H1 (cell line): ENCODE measurements around the gene OTOF. TPM values are rescaled to one million over a fixed set of nuclear protein-coding genes. Genes with fewer than 3 reads are reported as not detected.

Experiments used
- CTCF ChIA-PET: fragments of 300-600 bp; sonication (Branson Sonifier 250); formaldehyde crosslinking; loops from one replicate; lab custom pipeline; 2021; ENCODE audit not compliant: partially characterized antibody; lab: Charles Lee
- POLR2A ChIA-PET: fragments of 300-600 bp; sonication (Branson Sonifier 250); formaldehyde crosslinking; loops from one replicate; lab custom pipeline; 2021; ENCODE audit warnings: inconsistent platforms; ENCODE audit not compliant: partially characterized antibody; lab: Charles Lee
- DNase-seq, 2 experiments: peaks; one replicate each; pipeline versions ENCODE4 v3.0.0 to v3.0.0-alpha.2; 2010 to 2022; ENCODE audit warnings: low spot score in 2 of 2, low read depth in 1 of 2, mixed read lengths in 1 of 2
- FAIRE-seq: peaks from 2 replicates; lab custom pipeline; 2011; peaks lifted over from hg19 to GRCh38; lab: Jason Lieb, UNC
- H2AFZ ChIP-seq: 2 replicates; pipeline ENCODE4 v1.8.1; 2012; ENCODE audit warnings: low read length, inconsistent platforms
- H2AK5ac ChIP-seq: 2 replicates; pipeline ENCODE4 v1.6.1; 2013; ENCODE audit warnings: low read depth, low read length
- H2BK120ac ChIP-seq: replicated peaks from 2 replicates; pipeline ENCODE3; 2013; ENCODE audit warnings: low read depth, low read length, inconsistent platforms
- H2BK12ac ChIP-seq: 2 replicates; pipeline ENCODE4 v1.6.1; 2013; ENCODE audit warnings: low read depth, low read length
- H2BK15ac ChIP-seq: 2 replicates; pipeline ENCODE4 v1.6.1; 2013; ENCODE audit warnings: low read length
- H2BK20ac ChIP-seq: 2 replicates; pipeline ENCODE4 v1.6.1; 2013; ENCODE audit warnings: low read length
- H2BK5ac ChIP-seq: 2 replicates; pipeline ENCODE4 v1.6.1; 2013; ENCODE audit warnings: low read depth, low read length
- H3K14ac ChIP-seq: 2 replicates; pipeline ENCODE4 v1.6.1; 2013; ENCODE audit warnings: inconsistent platforms; ENCODE audit not compliant: insufficient read length
- H3K18ac ChIP-seq: 2 replicates; pipeline ENCODE4 v1.6.1; 2013; ENCODE audit warnings: low read length; ENCODE audit errors: extremely low read depth
- H3K23ac ChIP-seq: 2 replicates; pipeline ENCODE4 v1.6.1; 2013; ENCODE audit warnings: inconsistent platforms; ENCODE audit not compliant: insufficient read length
- H3K23me2 ChIP-seq: 2 replicates; pipeline ENCODE4 v1.6.1; 2013; ENCODE audit warnings: low read depth, low read length
- H3K27ac ChIP-seq: 2 replicates; pipeline ENCODE4 v1.6.1; 2011; ENCODE audit warnings: low read depth, low read length, inconsistent platforms
- H3K27me3 ChIP-seq, 4 experiments: replicated peaks in 1 of 4; 1 replicate in 1 of 4; 2 replicates in 3 of 4; pipeline versions ENCODE4 v1.6.1 to v1.8.1; 2011 to 2013; ENCODE audit warnings: low read length in 3 of 4, mild to moderate bottlenecking in 3 of 4, inconsistent platforms in 2 of 4, mixed read lengths in 2 of 4, moderate library complexity in 1 of 4; ENCODE audit not compliant: control insufficient read depth in 3 of 4, insufficient read depth in 3 of 4; ENCODE audit errors: extremely low read depth in 1 of 4
- H3K36me3 ChIP-seq, 4 experiments: 2 replicates each; pipeline versions ENCODE4 v1.6.1 to v1.8.1; 2011 to 2013; ENCODE audit warnings: mild to moderate bottlenecking in 4 of 4, low read length in 3 of 4, moderate library complexity in 2 of 4, control low read depth in 1 of 4, inconsistent platforms in 1 of 4; ENCODE audit not compliant: insufficient read depth in 4 of 4, control insufficient read depth in 2 of 4
- H3K4ac ChIP-seq: replicated peaks from 2 replicates; pipeline ENCODE3; 2013; ENCODE audit warnings: low read length, low read depth, mixed read lengths, inconsistent platforms; ENCODE audit not compliant: insufficient read length
- H3K4me1 ChIP-seq, 4 experiments: replicated peaks in 1 of 4; 1 replicate in 1 of 4; 2 replicates in 3 of 4; pipeline versions ENCODE4 v1.6.1 to v1.8.1; 2011 to 2013; ENCODE audit warnings: low read length in 3 of 4, inconsistent platforms in 2 of 4, mixed read lengths in 1 of 4; ENCODE audit not compliant: insufficient read depth in 4 of 4, control insufficient read depth in 3 of 4
- H3K4me2 ChIP-seq, 2 experiments: 2 replicates each; pipeline versions ENCODE4 v1.6.1 to v1.8.1; 2011 to 2013; ENCODE audit warnings: low read depth in 2 of 2, low read length in 2 of 2, control low read depth in 1 of 2, inconsistent platforms in 1 of 2, mild to moderate bottlenecking in 1 of 2; ENCODE audit not compliant: insufficient read depth in 1 of 2
- H3K4me3 ChIP-seq, 4 experiments: fragments of 200-600, 300-600 bp in 1 of 4; sonication (generic), shearing (Covaris generic), sonication (Bioruptor Twin) in 1 of 4; 2 replicates each; pipeline versions ENCODE4 v1.5.1 to v1.8.1; 2011 to 2016; ENCODE audit warnings: low read length in 4 of 4, low read depth in 3 of 4, control low read depth in 2 of 4, inconsistent platforms in 2 of 4, mild to moderate bottlenecking in 2 of 4, mixed read lengths in 1 of 4, moderate library complexity in 1 of 4; ENCODE audit not compliant: insufficient read depth in 2 of 4; ENCODE audit errors: extremely low read depth in 1 of 4
- H3K56ac ChIP-seq: replicated peaks from 2 replicates; pipeline ENCODE3; 2013; ENCODE audit warnings: low read depth, mild to moderate bottlenecking, mixed read lengths, low read length, inconsistent platforms; ENCODE audit not compliant: insufficient read length
- H3K79me1 ChIP-seq: 2 replicates; pipeline ENCODE4 v1.6.1; 2013; ENCODE audit warnings: low read depth, low read length, control low read depth
- H3K79me2 ChIP-seq, 2 experiments: 2 replicates each; pipeline versions ENCODE4 v1.6.1 to v1.8.1; 2012 to 2013; ENCODE audit warnings: low read length in 2 of 2, mild to moderate bottlenecking in 2 of 2, inconsistent platforms in 1 of 2; ENCODE audit not compliant: insufficient read depth in 2 of 2, control insufficient read depth in 1 of 2
- H3K9ac ChIP-seq, 4 experiments: replicated peaks in 1 of 4; 1 replicate in 1 of 4; 2 replicates in 3 of 4; pipeline versions ENCODE4 v1.6.1 to v1.8.1; 2011 to 2013; ENCODE audit warnings: low read depth in 3 of 4, low read length in 3 of 4, control low read depth in 2 of 4, mild to moderate bottlenecking in 2 of 4, moderate library complexity in 2 of 4, inconsistent platforms in 1 of 4; ENCODE audit errors: extremely low read depth in 1 of 4
- H3K9me3 ChIP-seq, 2 experiments: 2 replicates each; pipeline versions ENCODE4 v1.6.1 to v1.8.1; 2012 to 2013; ENCODE audit warnings: mild to moderate bottlenecking in 2 of 2, moderate library complexity in 2 of 2, control low read depth in 1 of 2, inconsistent platforms in 1 of 2, low read depth in 1 of 2, low read length in 1 of 2, mixed read lengths in 1 of 2; ENCODE audit not compliant: insufficient read depth in 2 of 2
- H4K20me1 ChIP-seq, 2 experiments: replicated peaks in 1 of 2; 2 replicates each; pipeline versions ENCODE3 to v1.8.1; 2011 to 2013; ENCODE audit warnings: inconsistent platforms in 2 of 2, low read length in 2 of 2, mild to moderate bottlenecking in 1 of 2; ENCODE audit not compliant: insufficient read depth in 2 of 2, control insufficient read depth in 1 of 2
- H4K5ac ChIP-seq: 2 replicates; pipeline ENCODE4 v1.6.1; 2013; ENCODE audit warnings: low read length, low read depth, mixed read lengths, inconsistent platforms; ENCODE audit not compliant: insufficient read length
- H4K8ac ChIP-seq: 2 replicates; pipeline ENCODE4 v1.8.0; 2013; ENCODE audit warnings: mild to moderate bottlenecking, moderate library complexity, low read length, inconsistent platforms; ENCODE audit not compliant: insufficient read depth; ENCODE audit errors: extremely low read depth
- H4K91ac ChIP-seq: replicated peaks from 2 replicates; pipeline ENCODE3; 2013; ENCODE audit warnings: low read length, mixed read lengths, inconsistent platforms; ENCODE audit not compliant: insufficient read length
- CBX8 ChIP-seq: fragments of 300-800, 300-1000 bp; sonication (generic); IDR thresholded peaks from 2 replicates; pipeline ENCODE4 v1.7.1; 2016; ENCODE audit warnings: low read depth, low read length, borderline replicate concordance
- MAFK ChIP-seq: IDR thresholded peaks from 2 replicates; pipeline ENCODE4 v1.6.1; 2012; ENCODE audit warnings: low read depth, mild to moderate bottlenecking, improper control_type of control experiment, low read length
- NANOG ChIP-seq: IDR thresholded peaks from 2 replicates; pipeline ENCODE4 v1.6.1; 2011; ENCODE audit warnings: low read length, low read depth, mild to moderate bottlenecking, inconsistent platforms; ENCODE audit not compliant: insufficient read depth, poor library complexity, severe bottlenecking
- PHF8 ChIP-seq: fragments of 200-600 bp; sonication (generic); conservative IDR thresholded peaks from 2 replicates; pipeline ENCODE4 v1.7.1; 2012; ENCODE audit warnings: low read depth, mild to moderate bottlenecking, inconsistent platforms, low read length, moderate library complexity
- RAD21 ChIP-seq, 2 experiments: IDR thresholded peaks in 1 of 2; conservative IDR thresholded peaks in 1 of 2; 2 replicates each; pipeline ENCODE4 v1.6.1; 2011; ENCODE audit warnings: low read depth in 2 of 2, low read length in 2 of 2, improper control_type of control experiment in 1 of 2, inconsistent platforms in 1 of 2, mild to moderate bottlenecking in 1 of 2, moderate library complexity in 1 of 2
- SAP30 ChIP-seq: fragments of 300-600 bp; sonication (generic); IDR thresholded peaks from 2 replicates; pipeline ENCODE4 v1.7.1; 2012; ENCODE audit warnings: low read length, moderate library complexity, mild to moderate bottlenecking, inconsistent platforms; ENCODE audit not compliant: insufficient read depth, insufficient replicate concordance
- SRF ChIP-seq: IDR thresholded peaks from 2 replicates; pipeline ENCODE4 v1.6.1; 2011; ENCODE audit warnings: mild to moderate bottlenecking, low read depth, low read length, moderate library complexity
- TCF12 ChIP-seq: IDR thresholded peaks from 2 replicates; pipeline ENCODE4 v1.6.1; 2011; ENCODE audit warnings: low read depth, mild to moderate bottlenecking, low read length
- ZNF274 ChIP-seq: IDR thresholded peaks from 2 replicates; pipeline ENCODE4 v1.7.0; 2012; ENCODE audit warnings: low read length, borderline replicate concordance; ENCODE audit errors: extremely low read depth
- WGBS, 2 experiments: shearing (Covaris generic) in 1 of 2; methylation state at CpG; one replicate each; pipeline versions ENCODE4 v1.1.6 to v1.1.7; 2013 to 2015; ENCODE audit warnings: low lambda C conversion rate in 2 of 2, mixed read lengths in 2 of 2, inconsistent platforms in 1 of 2, low coverage in 1 of 2, missing lambda C conversion rate in 1 of 2; ENCODE audit not compliant: insufficient replicate concordance in 2 of 2, insufficient coverage in 1 of 2, insufficient read length in 1 of 2; ENCODE audit errors: extremely low coverage in 1 of 2, missing lambda C conversion rate in 1 of 2; 5-methylcytosine and 5-hydroxymethylcytosine counted together
- polyA plus RNA-seq, 7 experiments: library from polyadenylated mRNA; depleted of rRNA in 3 of 7; stranded (reverse) in 5 of 7; unstranded in 2 of 7; fragments of >200 nt in 5 of 7; fragments of 200-250 nt in 2 of 7; gene quantifications; 1 replicate in 5 of 7; 2 replicates in 1 of 7; 4 replicates in 1 of 7; pipeline versions ENCODE4 v1.2.1 to v1.2.3, GENCODE V29; 2011 to 2013; ENCODE audit warnings: missing spikeins in 2 of 7, mixed read lengths in 2 of 7
- total RNA-seq: library from RNA; stranded (reverse); fragmentation: NEBNext Ultra II Directional; extraction: Animal tissue kit (Norgen Biotek cat#: 25700); gene quantifications from 2 replicates; pipeline ENCODE4 v1.2.1, GENCODE V29; 2021

The OTOF gene
- total and polyA plus RNA-seq, 2 of the 8 experiments (the other 6 are each of a cell fraction or from before 2014, with no cell fraction given), result 0.06 TPM; not detected in 1

DNA sequence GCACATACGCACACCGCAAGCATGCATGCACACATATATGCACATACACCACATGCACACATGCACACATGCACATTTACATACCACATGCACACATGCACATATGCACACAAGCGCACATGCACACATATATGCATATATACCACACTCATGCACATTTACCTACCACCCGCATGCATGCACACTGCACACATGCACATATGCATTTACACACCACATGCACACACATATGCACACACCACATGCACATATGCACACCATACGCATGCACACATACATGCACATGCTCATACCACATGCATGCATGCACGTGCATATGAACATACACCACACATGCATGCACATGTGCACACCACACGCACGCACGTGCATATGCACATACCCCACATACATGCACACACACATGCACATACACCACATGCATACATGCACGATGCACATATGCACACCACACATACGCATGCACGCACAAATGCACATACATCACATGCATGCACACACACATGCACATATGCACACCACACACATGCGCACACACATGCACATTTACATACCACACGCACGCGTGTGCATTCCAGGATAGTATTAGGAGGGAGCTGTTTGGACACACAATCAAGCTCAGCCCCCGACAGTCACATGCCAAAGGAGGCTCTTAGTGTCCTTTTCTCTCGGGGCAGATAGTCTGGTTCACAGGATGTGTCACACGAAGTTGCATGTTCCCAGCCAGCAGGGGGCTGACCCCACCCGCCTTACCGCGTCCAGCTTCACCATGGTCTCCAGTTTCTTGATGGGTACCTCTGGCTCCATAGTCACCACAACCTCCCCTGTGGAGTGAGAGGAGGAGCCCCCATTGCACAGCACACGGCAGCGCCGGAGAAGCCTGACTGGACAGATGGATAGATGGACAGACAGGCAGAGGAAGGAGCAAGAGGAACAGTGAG lies 5.9 kb downstream of the OTOF start:
- DNase-seq, result no peak
- peak overlapping the region; percentile 60 for H4K8ac ChIP-seq
- H3K27me3 ChIP-seq, result peaks cover 0 to 3% (median 0%) of the 10 kb centered on the region in 4 experiments; a peak in 1 of 7 replicates
- H2AFZ ChIP-seq, result no peak overlapping the region
- H3K27ac ChIP-seq, result no peak overlapping the region
- H2BK120ac ChIP-seq, result no peak overlapping the region
- no peak overlapping the region for H2BK20ac ChIP-seq
- no peaks in the 10 kb centered on the region for H3K36me3 ChIP-seq
- no peaks in the 10 kb centered on the region for H3K79me1 ChIP-seq
- no peak overlapping the region for H3K4me3 ChIP-seq
- peaks cover 0 to 3% (median under 1%) of the 10 kb centered on the region in 4 experiments; a peak in 3 of 7 replicates for H3K4me1 ChIP-seq
- H4K5ac ChIP-seq, result no peak overlapping the region
- no peaks in the 10 kb centered on the region for H3K79me2 ChIP-seq
- CTCF ChIA-PET, result interaction anchor here (0.6 to 8.2 kb wide), 28 partner anchors 10 to 842 kb away, joined by 3 to 68 read pairs (median 4); no protein-coding TSS in a partner anchor
- no peak overlapping the region for H3K23ac ChIP-seq
- no peak overlapping the region; a peak in 1 of 7 replicates for H3K9ac ChIP-seq
- peak overlapping the region; percentile 62 for H4K91ac ChIP-seq
- peaks cover 0 to 6% of the 10 kb centered on the region in 2 experiments for H4K20me1 ChIP-seq
- no peak overlapping the region for H2BK15ac ChIP-seq
- 88% methylated on average over 25 of the region's 25 CpGs; no CpG with 5 or more reads in 1 of the 2 experiments for WGBS, 2 experiments
- no peaks in the 10 kb centered on the region; a peak in 1 of 4 replicates for H3K9me3 ChIP-seq
- no peak overlapping the region for H3K14ac ChIP-seq
- H3K23me2 ChIP-seq, result peaks cover 6% of the 10 kb centered on the region; the same call in 1 of the 2 replicates
- POLR2A ChIA-PET, result interaction anchor here (1.1 kb wide), 1 partner anchor 8 kb away, joined by 4 read pairs; no protein-coding TSS in a partner anchor
- no peak overlapping the region for H3K4me2 ChIP-seq
- H3K18ac ChIP-seq, result no peak overlapping the region
- H3K56ac ChIP-seq, result no peak overlapping the region
- no peak overlapping the region; the same call in 1 of the 2 replicates for H2BK5ac ChIP-seq
- H3K4ac ChIP-seq, result no peak overlapping the region
- no peak overlapping the region for H2AK5ac ChIP-seq
- no peak for TF ChIP-seq PHF8
- TF ChIP-seq SRF, result no peak
- TF ChIP-seq CBX8, result no peak
- no peak for TF ChIP-seq NANOG
- no peak; a peak in 1 of 4 replicates for TF ChIP-seq RAD21 (IDR thresholded peaks at IDR 0.05 in 1 of 2, conservative IDR thresholded peaks at IDR 0.05 in 1 of 2; ENCODE audit: low read depth in 2 of 2, low read length in 2 of 2)
- TF ChIP-seq TCF12, result no peak
- no peak for TF ChIP-seq ZNF274
- TF ChIP-seq MAFK, result no peak
- TF ChIP-seq SAP30, result no peak
- peak; percentile 28 for FAIRE-seq
- H2BK12ac ChIP-seq, result no peak overlapping the region
